ENCODE results near the gene SLAIN1.

GRCh38 chr13:77674852-77675251 is 22.6 kb upstream of the SLAIN1 start:
- no peak for TF ChIP-seq CTCF (IDR thresholded peaks at IDR 0.05)
- no peak for TF ChIP-seq POLR2A (IDR thresholded peaks at IDR 0.05)
